Islet of Langerhans (tissue), 1 donor: ENCODE measurements around the gene LBHD2.

Source experiments
- FAIRE-seq: peaks from one replicate; lab custom pipeline; 2011; peaks lifted over from hg19 to GRCh38; lab: Jason Lieb, UNC

Gene LBHD2

GRCh38 chr14:103132381-103133209 lies 48.6 kb downstream of the LBHD2 start:
- no peak for FAIRE-seq

GRCh38 chr14:103133210-103134140 lies 49.5 kb downstream of the LBHD2 start:
- FAIRE-seq: no peak

- FAIRE-seq: no peak
Observed at GRCh38 chr14:103134405-103134804, 50.4 kb downstream of the LBHD2 start.

GRCh38 chr14:103134919-103135318 lies 50.9 kb downstream of the LBHD2 start:
- FAIRE-seq: no peak

GRCh38 chr14:103135333-103136260 lies 51.6 kb downstream of the LBHD2 start:
- no peak for FAIRE-seq

- no peak for FAIRE-seq
Observed at GRCh38 chr14:103136388-103137271, 52.6 kb downstream of the LBHD2 start.

- FAIRE-seq: no peak
Observed at GRCh38 chr14:103137689-103138300, 53.8 kb downstream of the LBHD2 start.

GRCh38 chr14:103138301-103139131 lies 54.5 kb downstream of the LBHD2 start:
- no peak for FAIRE-seq

- no peak for FAIRE-seq
Observed at GRCh38 chr14:103139132-103140025, 55.4 kb downstream of the LBHD2 start.
